NCI-H2029 treated with DMSO at 0.1 percent for 48 hours (cell line): ENCODE data around the gene HES7.
"Not testable (repeated sequence)": the region's sequence is repeated elsewhere in the genome, so short reads cannot be mapped to it uniquely, and the experiment has no call there.

Experiments
- DNase-seq: peaks from one replicate; lab custom pipeline; 2025; lab: John Stamatoyannopoulos, UW

The HES7 gene

GRCh38 chr17:8122422-8122923, 1.4 kb downstream of the HES7 start:
- no peak for DNase-seq

GRCh38 chr17:8121681-8122421, 2.1 kb downstream of the HES7 start:
- DNase-seq = no peak

- DNase-seq = no peak
Observed at GRCh38 chr17:8121407-8121680, 2.6 kb downstream of the HES7 start.

GRCh38 chr17:8120520-8121406, 3.1 kb downstream of the HES7 start:
- DNase-seq = peak; percentile 40

- peak; percentile 64 for DNase-seq
Observed at GRCh38 chr17:8119581-8120519, 4.1 kb downstream of the HES7 start.

GRCh38 chr17:8118769-8119580, 4.9 kb downstream of the HES7 start:
- DNase-seq = peak; percentile 65

GRCh38 chr17:8117980-8118768, 5.7 kb downstream of the HES7 start, which contains the start of gene ALOXE3:
ALOXE3 (minus strand) TSS chr17:8118514; CDS start chr17:8117990, 524 bp downstream.
- DNase-seq = no peak

- no peak for DNase-seq
Observed at GRCh38 chr17:8117367-8117979, 6.4 kb downstream of the HES7 start.

GRCh38 chr17:8116776-8117175, 7.1 kb downstream of the HES7 start:
- no peak for DNase-seq

- no peak for DNase-seq
Observed at GRCh38 chr17:8110907-8111306, 13.0 kb downstream of the HES7 start.

GRCh38 chr17:8110456-8110804, 13.5 kb downstream of the HES7 start:
- DNase-seq = no peak

- DNase-seq = no peak
Observed at GRCh38 chr17:8109661-8110455, 14.0 kb downstream of the HES7 start.

GRCh38 chr17:8108972-8109660, 14.8 kb downstream of the HES7 start:
- no peak for DNase-seq

- not testable (repeated sequence) for DNase-seq
Observed at GRCh38 chr17:8106980-8107379, 16.9 kb downstream of the HES7 start.

- no peak for DNase-seq
Observed at GRCh38 chr17:8105957-8106398, 17.9 kb downstream of the HES7 start.

GRCh38 chr17:8104911-8105310, 19.0 kb downstream of the HES7 start:
- no peak for DNase-seq

GRCh38 chr17:8103549-8103948, 20.4 kb downstream of the HES7 start:
- DNase-seq = no peak

GRCh38 chr17:8101721-8102120, 22.2 kb downstream of the HES7 start:
- DNase-seq = no peak
